ENCODE measurements around the gene SRL. TPM values are rescaled to one million over a fixed set of nuclear protein-coding genes. Genes with fewer than 3 reads are reported as not detected.

The SRL gene
- total and polyA plus RNA-seq, 2 of the 4 experiments (the other 2 are of a cell fraction) = under 0.01 to 0.14 TPM

DNA sequence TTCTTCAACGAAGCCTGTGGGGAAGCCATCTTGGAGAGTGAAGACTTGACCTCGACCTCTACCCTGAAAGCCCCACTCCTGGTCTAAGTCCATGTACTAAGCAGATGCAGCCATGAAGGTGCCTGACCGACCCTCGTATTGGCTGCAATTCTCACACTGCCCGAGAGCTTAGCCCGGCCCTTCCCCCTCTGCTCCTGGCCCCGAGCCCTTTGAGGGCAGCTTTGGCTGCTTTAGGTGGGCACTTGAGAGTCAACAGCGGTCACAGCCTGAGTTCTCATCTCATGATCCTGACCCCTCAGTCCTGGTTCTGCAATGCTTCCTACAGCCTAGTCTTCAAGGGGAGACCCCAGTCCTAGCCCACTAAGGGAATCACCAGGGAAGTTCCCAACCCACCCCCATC lies 35.9 kb downstream of the SRL start:
- DNase-seq (no peak), ATAC-seq (ENCODE audit: low read depth) (no peak)
- Histone ChIP-seq H2BK20ac (ENCODE audit: low read depth, low read length) (no peak overlapping the region), H3K9me3 (ENCODE audit: control insufficient read depth, insufficient read depth, low read length) (no peaks in the 10 kb centered on the region), H4K91ac (ENCODE audit: insufficient read depth, low read depth, low read length) (no peak overlapping the region), H2BK120ac (ENCODE audit: low read depth, low read length) (no peak overlapping the region), H2AK9ac (replicated peaks; ENCODE audit: low read depth, low read length, poor library complexity) (no peak overlapping the region), H3K4me3 (ENCODE audit: insufficient read depth, low read depth, low read length) (no peak overlapping the region), H3K18ac (ENCODE audit: low read depth, low read length) (no peak overlapping the region), H3K56ac (ENCODE audit: extremely low read depth, insufficient read depth, low read length) (no peak overlapping the region), H2AK5ac (ENCODE audit: low read depth, low read length) (no peak overlapping the region; the same call in 1 of the 2 replicates), H3K36me3 (ENCODE audit: control insufficient read depth, insufficient read depth, low read length) (no peaks in the 10 kb centered on the region), H3K23ac (ENCODE audit: low read depth, low read length) (no peak overlapping the region), H4K20me1 (ENCODE audit: insufficient read depth, low read length) (no peaks in the 10 kb centered on the region), H3K14ac (replicated peaks; ENCODE audit: low read depth, low read length) (no peak overlapping the region), H3K4ac (ENCODE audit: low read depth, low read length) (no peak overlapping the region), H2AFZ (replicated peaks; ENCODE audit: low read length, poor library complexity) (no peak overlapping the region), H3K4me1 (ENCODE audit: control insufficient read depth, insufficient read depth, low read length) (no peaks in the 10 kb centered on the region; the same call in 1 of the 2 replicates), H3K27me3 (ENCODE audit: control insufficient read depth, insufficient read depth, low read length) (no peaks in the 10 kb centered on the region), H3K27ac (ENCODE audit: insufficient read depth, low read length) (no peak overlapping the region), H4K8ac (ENCODE audit: low read depth in 2 of 2, low read length in 2 of 2) (no peak overlapping the region), H3K4me2 (ENCODE audit: low read depth, low read length) (no peak overlapping the region), H3K9ac (ENCODE audit: low read depth, low read length) (no peak overlapping the region), H2BK5ac (ENCODE audit: low read depth, low read length, poor library complexity, severe bottlenecking) (no peak overlapping the region), H4K5ac (ENCODE audit: low read depth, low read length) (no peak overlapping the region), H3K9me1 (ENCODE audit: insufficient read depth, low read length) (no peaks in the 10 kb centered on the region), H2BK15ac (ENCODE audit: low read depth, low read length) (no peak overlapping the region), H3K79me1 (ENCODE audit: low read depth in 1 of 2, low read length in 2 of 2) (no peaks in the 10 kb centered on the region)
- CTCF ChIA-PET = interaction anchor here (0.6 kb wide), 1 partner anchor 17 kb away, joined by 4 read pairs; no protein-coding TSS in a partner anchor
- POLR2A ChIA-PET (ENCODE audit: unreplicated experiment) = no interaction called here
- dilution Hi-C loops (cut with HindIII; ENCODE audit: low sequenced_read_pairs, unreplicated experiment) = no loop called here
- TF ChIP-seq CHD1 (IDR thresholded peaks at IDR 0.05; ENCODE audit: low read depth, low read length) (no peak), POLR2A (IDR thresholded peaks at IDR 0.05; ENCODE audit: low read depth, low read length) (no peak), RCOR1 (IDR thresholded peaks at IDR 0.05; ENCODE audit: insufficient replicate concordance, low read length) (no peak), MXI1 (IDR thresholded peaks at IDR 0.05; ENCODE audit: borderline replicate concordance, low read depth, low read length) (no peak), SMC3 (IDR thresholded peaks at IDR 0.05; ENCODE audit: low read depth, low read length) (no peak), MAFK (IDR thresholded peaks at IDR 0.05; ENCODE audit: low read depth, low read length) (no peak), NFE2L2 (IDR thresholded peaks at IDR 0.05; ENCODE audit: low read depth, low read length) (no peak), CEBPB (IDR thresholded peaks at IDR 0.05; ENCODE audit: low read depth, low read length) (no peak), RFX5 (IDR thresholded peaks at IDR 0.05; ENCODE audit: low read depth, low read length) (no peak), RAD21 (IDR thresholded peaks at IDR 0.05; ENCODE audit: low read length) (no peak), FOS (IDR thresholded peaks at IDR 0.05; ENCODE audit: low read depth, low read length) (no peak), BHLHE40 (IDR thresholded peaks at IDR 0.05; ENCODE audit: low read depth, low read length) (no peak), MAZ (IDR thresholded peaks at IDR 0.05; ENCODE audit: borderline replicate concordance, low read depth, low read length) (no peak)
- TF ChIP-seq, protein P1, sequence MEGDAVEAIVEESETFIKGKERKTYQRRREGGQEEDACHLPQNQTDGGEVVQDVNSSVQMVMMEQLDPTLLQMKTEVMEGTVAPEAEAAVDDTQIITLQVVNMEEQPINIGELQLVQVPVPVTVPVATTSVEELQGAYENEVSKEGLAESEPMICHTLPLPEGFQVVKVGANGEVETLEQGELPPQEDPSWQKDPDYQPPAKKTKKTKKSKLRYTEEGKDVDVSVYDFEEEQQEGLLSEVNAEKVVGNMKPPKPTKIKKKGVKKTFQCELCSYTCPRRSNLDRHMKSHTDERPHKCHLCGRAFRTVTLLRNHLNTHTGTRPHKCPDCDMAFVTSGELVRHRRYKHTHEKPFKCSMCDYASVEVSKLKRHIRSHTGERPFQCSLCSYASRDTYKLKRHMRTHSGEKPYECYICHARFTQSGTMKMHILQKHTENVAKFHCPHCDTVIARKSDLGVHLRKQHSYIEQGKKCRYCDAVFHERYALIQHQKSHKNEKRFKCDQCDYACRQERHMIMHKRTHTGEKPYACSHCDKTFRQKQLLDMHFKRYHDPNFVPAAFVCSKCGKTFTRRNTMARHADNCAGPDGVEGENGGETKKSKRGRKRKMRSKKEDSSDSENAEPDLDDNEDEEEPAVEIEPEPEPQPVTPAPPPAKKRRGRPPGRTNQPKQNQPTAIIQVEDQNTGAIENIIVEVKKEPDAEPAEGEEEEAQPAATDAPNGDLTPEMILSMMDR (conservative IDR thresholded peaks at IDR 0.05; ENCODE audit: low read depth, low read length) = no peak
- TF ChIP-seq, protein P2, sequence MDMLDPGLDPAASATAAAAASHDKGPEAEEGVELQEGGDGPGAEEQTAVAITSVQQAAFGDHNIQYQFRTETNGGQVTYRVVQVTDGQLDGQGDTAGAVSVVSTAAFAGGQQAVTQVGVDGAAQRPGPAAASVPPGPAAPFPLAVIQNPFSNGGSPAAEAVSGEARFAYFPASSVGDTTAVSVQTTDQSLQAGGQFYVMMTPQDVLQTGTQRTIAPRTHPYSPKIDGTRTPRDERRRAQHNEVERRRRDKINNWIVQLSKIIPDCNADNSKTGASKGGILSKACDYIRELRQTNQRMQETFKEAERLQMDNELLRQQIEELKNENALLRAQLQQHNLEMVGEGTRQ (IDR thresholded peaks at IDR 0.05; ENCODE audit: low read depth, low read length) = no peak
- TF ChIP-seq, protein P3, sequence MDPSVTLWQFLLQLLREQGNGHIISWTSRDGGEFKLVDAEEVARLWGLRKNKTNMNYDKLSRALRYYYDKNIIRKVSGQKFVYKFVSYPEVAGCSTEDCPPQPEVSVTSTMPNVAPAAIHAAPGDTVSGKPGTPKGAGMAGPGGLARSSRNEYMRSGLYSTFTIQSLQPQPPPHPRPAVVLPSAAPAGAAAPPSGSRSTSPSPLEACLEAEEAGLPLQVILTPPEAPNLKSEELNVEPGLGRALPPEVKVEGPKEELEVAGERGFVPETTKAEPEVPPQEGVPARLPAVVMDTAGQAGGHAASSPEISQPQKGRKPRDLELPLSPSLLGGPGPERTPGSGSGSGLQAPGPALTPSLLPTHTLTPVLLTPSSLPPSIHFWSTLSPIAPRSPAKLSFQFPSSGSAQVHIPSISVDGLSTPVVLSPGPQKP (IDR thresholded peaks at IDR 0.05; ENCODE audit: borderline replicate concordance, low read depth, low read length) = no peak
- intact Hi-C loops (cut with micrococcal nuclease) = no loop called here
- in situ Hi-C loops (cut with MboI; ENCODE audit: low sequenced_read_pairs) = no loop called here
- WGBS, 2 experiments (ENCODE audit: extremely low coverage in 2 of 2, insufficient read length in 1 of 2) = 68% methylated on average over 3 of the region's 8 CpGs; no CpG with 5 or more reads in 1 of the 2 experiments
- no TSS peak for BruUV-seq (replicated peaks)
